KMS-11 (cell line): ENCODE measurements around the gene TLL2.

Source experiments
- H2AFZ ChIP-seq: fragments of 200-600 bp; sonication (generic); 2 replicates; pipeline ENCODE4 v1.6.1; 2016; ENCODE audit warnings: antibody characterized with exemption, mixed run types, low read depth
- H3K27ac ChIP-seq: fragments of 200-600 bp; sonication (generic); 2 replicates; pipeline ENCODE4 v1.6.1; 2016; ENCODE audit warnings: mild to moderate bottlenecking, mixed run types
- H3K27me3 ChIP-seq: fragments of 200-600 bp; sonication (generic); 2 replicates; pipeline ENCODE4 v1.6.1; 2017; ENCODE audit warnings: mild to moderate bottlenecking, low read depth, mixed run types, moderate library complexity; ENCODE audit not compliant: insufficient read depth
- H3K36me3 ChIP-seq: fragments of 200-600 bp; sonication (generic); 2 replicates; pipeline ENCODE4 v1.6.1; 2017; ENCODE audit warnings: mild to moderate bottlenecking, mixed run types; ENCODE audit not compliant: insufficient read depth
- H3K4me1 ChIP-seq: fragments of 200-600 bp; sonication (generic); 2 replicates; pipeline ENCODE4 v1.6.1; 2016; ENCODE audit warnings: mild to moderate bottlenecking, low read depth, mixed run types; ENCODE audit not compliant: poor library complexity, severe bottlenecking
- H3K4me2 ChIP-seq: fragments of 200-600 bp; sonication (generic); 2 replicates; pipeline ENCODE4 v1.7.0; 2016; ENCODE audit warnings: mild to moderate bottlenecking, mixed run types
- H3K4me3 ChIP-seq: fragments of 200-600 bp; sonication (generic); IDR thresholded peaks from 2 replicates; pipeline ENCODE4 v1.6.1; 2017; ENCODE audit warnings: low read depth, low read length, mixed read lengths; ENCODE audit not compliant: insufficient read depth
- H3K79me2 ChIP-seq: fragments of 200-600 bp; sonication (generic); 2 replicates; pipeline ENCODE4 v1.6.1; 2016; ENCODE audit warnings: low read depth, mixed run types; ENCODE audit not compliant: insufficient read depth
- H3K9ac ChIP-seq: fragments of 200-600 bp; sonication (generic); 2 replicates; pipeline ENCODE4 v1.6.1; 2016; ENCODE audit warnings: mild to moderate bottlenecking, mixed run types
- H4K20me1 ChIP-seq: fragments of 200-600 bp; sonication (generic); 2 replicates; pipeline ENCODE4 v1.6.1; 2016; ENCODE audit warnings: mild to moderate bottlenecking, mixed run types; ENCODE audit not compliant: insufficient read depth
- TF ChIP-seq, protein P1 (sequence below): fragments of 200-600 bp; sonication (generic); conservative IDR thresholded peaks from 2 replicates; pipeline ENCODE4 v1.6.1; 2017; ENCODE audit warnings: low read depth, mild to moderate bottlenecking, antibody characterized with exemption, low read length, moderate library complexity, mixed read lengths

The TLL2 gene

DNA sequence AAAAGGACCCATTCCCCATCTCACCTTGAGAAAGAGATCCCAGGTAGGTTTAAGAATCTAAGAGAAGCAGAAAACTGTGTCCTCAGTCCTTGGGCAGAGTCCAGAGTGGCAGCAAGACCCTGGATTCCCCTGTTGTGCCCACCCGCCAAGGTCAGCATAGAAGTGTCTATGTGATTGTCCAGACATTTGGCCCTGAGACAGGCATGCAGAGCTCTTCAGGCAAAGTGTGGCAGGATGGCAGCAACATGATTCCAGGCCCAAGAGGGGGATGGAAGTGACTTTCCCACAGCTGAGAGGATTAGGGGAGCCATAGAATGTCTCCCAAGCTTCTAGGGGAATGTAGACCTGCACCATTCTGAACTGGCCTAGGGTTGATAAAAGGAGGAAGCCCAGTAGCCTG is 115.8 kb downstream of the TLL2 start:
- TF ChIP-seq, protein P1, sequence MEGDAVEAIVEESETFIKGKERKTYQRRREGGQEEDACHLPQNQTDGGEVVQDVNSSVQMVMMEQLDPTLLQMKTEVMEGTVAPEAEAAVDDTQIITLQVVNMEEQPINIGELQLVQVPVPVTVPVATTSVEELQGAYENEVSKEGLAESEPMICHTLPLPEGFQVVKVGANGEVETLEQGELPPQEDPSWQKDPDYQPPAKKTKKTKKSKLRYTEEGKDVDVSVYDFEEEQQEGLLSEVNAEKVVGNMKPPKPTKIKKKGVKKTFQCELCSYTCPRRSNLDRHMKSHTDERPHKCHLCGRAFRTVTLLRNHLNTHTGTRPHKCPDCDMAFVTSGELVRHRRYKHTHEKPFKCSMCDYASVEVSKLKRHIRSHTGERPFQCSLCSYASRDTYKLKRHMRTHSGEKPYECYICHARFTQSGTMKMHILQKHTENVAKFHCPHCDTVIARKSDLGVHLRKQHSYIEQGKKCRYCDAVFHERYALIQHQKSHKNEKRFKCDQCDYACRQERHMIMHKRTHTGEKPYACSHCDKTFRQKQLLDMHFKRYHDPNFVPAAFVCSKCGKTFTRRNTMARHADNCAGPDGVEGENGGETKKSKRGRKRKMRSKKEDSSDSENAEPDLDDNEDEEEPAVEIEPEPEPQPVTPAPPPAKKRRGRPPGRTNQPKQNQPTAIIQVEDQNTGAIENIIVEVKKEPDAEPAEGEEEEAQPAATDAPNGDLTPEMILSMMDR = no peak
- H3K4me3 ChIP-seq = no peak overlapping the region
- no peaks in the 10 kb centered on the region for H3K36me3 ChIP-seq
- no peak overlapping the region for H2AFZ ChIP-seq
- H3K9ac ChIP-seq = no peak overlapping the region
- H3K27ac ChIP-seq = no peak overlapping the region
- H3K27me3 ChIP-seq = no peaks in the 10 kb centered on the region
- H3K79me2 ChIP-seq = no peaks in the 10 kb centered on the region
- no peaks in the 10 kb centered on the region for H4K20me1 ChIP-seq
- H3K4me2 ChIP-seq = no peak overlapping the region
- peaks cover 4% of the 10 kb centered on the region for H3K4me1 ChIP-seq

DNA sequence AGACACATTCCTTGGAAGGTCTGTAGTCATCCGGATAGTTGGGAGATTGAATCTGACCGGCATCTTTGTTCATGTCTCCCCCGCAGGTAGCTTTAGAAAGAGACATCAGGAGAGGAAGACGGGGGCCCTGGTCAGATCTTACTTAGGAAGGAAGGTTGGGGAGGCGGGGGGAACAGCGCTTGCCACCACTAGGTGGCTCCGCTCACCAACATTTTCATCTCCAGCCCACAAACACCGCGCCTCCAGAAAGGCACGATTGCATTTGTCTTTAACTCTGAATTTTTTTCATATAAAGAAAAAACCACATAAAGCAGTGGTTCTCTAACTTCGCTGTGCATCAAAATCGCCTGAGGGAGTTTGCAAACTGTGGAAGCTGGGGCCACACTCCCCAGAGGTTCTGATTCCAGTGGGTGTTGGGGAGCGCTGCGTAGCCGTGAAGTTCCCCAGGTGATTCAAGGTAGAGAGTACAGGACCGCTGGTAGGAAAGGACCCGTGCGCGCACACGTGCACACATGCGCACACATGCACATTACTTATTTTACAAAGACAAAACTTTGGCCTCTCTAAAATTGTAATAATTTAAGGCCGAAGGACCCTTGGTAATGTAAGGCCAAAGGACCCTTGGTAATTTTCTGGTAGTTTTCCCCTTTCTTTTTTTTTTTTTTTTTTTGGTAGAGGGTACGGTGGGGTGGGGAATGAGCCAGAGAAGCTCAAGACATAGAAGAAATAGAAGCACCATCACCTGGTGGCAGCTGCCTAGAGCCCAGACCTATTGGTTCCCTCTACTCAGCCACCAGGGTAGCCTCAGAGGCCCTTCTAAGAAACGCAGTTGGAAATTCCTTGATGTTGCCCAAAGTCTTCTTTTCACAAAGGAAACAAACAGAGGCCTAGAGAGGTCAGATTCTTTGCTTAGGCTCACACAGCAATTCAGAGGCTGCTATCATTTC is 117.5 kb downstream of the TLL2 start:
- Histone ChIP-seq H2AFZ (peak overlapping the region; percentile 20; the same call in 1 of the 2 replicates), H3K27ac (no peak overlapping the region), H3K27me3 (no peaks in the 10 kb centered on the region), H3K36me3 (no peaks in the 10 kb centered on the region), H3K9ac (no peak overlapping the region), H3K4me1 (peaks cover 4% of the 10 kb centered on the region), H3K79me2 (no peaks in the 10 kb centered on the region), H3K4me2 (no peak overlapping the region), H4K20me1 (no peaks in the 10 kb centered on the region), H3K4me3 (no peak overlapping the region)
- TF ChIP-seq, protein P1 = peak; percentile 90

DNA sequence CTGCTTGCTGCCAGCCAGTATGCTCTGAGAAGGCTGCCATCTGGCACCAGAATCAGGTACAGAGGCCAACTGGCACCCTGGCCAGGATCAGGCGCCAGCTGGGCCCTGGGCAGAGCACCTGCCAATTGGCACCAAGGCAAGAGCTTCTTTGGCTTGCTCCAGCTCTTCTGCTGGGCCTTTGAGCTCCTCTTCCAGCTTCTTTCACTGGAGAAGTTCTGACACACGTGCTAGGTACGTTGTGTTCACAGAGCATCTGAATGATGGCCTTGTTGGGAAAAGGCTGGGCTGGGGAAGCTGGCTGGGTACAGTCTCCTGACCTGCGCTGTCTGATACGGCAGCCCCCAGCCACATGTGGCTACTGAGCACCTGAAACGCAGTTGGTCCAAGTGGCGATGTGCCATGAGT is 123.3 kb downstream of the TLL2 start:
- Histone ChIP-seq H3K4me2 (no peak overlapping the region), H3K27ac (no peak overlapping the region), H2AFZ (no peak overlapping the region), H3K4me1 (no peaks in the 10 kb centered on the region), H4K20me1 (no peaks in the 10 kb centered on the region), H3K36me3 (no peaks in the 10 kb centered on the region), H3K9ac (no peak overlapping the region), H3K4me3 (no peak overlapping the region), H3K79me2 (no peaks in the 10 kb centered on the region), H3K27me3 (no peaks in the 10 kb centered on the region)
- TF ChIP-seq, protein P1 = no peak

DNA sequence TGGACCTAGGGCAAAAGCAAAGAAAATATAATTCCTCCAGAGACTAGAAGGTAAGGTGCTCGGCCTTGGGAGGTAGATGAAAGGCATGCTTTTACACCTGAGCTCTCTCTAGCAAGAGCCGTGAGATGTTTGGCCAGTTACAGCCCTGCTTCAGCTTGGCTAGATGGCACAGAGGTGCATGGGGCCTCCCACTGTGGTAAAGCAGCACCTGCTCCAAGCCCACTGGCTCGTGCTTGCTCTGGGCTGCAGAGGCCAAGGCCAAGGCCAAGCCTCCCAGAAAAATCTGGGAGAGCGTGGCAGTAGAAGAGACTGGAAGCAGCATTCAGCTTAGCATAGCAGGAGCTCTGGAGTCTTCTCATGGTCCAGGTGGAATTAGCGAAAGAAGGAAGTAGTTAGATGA is 123.9 kb downstream of the TLL2 start:
- no peaks in the 10 kb centered on the region for H3K27me3 ChIP-seq
- TF ChIP-seq, protein P1 = no peak
- H3K36me3 ChIP-seq = no peaks in the 10 kb centered on the region
- no peak overlapping the region for H3K9ac ChIP-seq
- H3K4me3 ChIP-seq = no peak overlapping the region
- H3K27ac ChIP-seq = no peak overlapping the region
- no peak overlapping the region for H2AFZ ChIP-seq
- no peaks in the 10 kb centered on the region for H4K20me1 ChIP-seq
- no peaks in the 10 kb centered on the region for H3K4me1 ChIP-seq
- no peaks in the 10 kb centered on the region for H3K79me2 ChIP-seq
- H3K4me2 ChIP-seq = no peak overlapping the region
